NCI-H1694 (cell line): ENCODE measurements around the gene OR10G7.
"Not testable (repeated sequence)": the region's sequence is repeated elsewhere in the genome, so short reads cannot be mapped to it uniquely, and the experiment has no call there.

Experiments used
- DNase-seq: peaks from one replicate; lab custom pipeline; 2025; lab: John Stamatoyannopoulos, UW

The OR10G7 gene

GRCh38 chr11:124039557-124039956, 1.6 kb downstream of the OR10G7 start:
- DNase-seq, result no peak

GRCh38 chr11:124036666-124037065, 4.5 kb downstream of the OR10G7 start:
- no peak for DNase-seq

- no peak for DNase-seq
Measured at GRCh38 chr11:124026498-124026897, 14.6 kb downstream of the OR10G7 start, which contains the start of gene OR10G8. Gene OR10G8 (plus strand): TSS chr11:124026798. CDS start chr11:124029623, 2,825 bp downstream.

DNA sequence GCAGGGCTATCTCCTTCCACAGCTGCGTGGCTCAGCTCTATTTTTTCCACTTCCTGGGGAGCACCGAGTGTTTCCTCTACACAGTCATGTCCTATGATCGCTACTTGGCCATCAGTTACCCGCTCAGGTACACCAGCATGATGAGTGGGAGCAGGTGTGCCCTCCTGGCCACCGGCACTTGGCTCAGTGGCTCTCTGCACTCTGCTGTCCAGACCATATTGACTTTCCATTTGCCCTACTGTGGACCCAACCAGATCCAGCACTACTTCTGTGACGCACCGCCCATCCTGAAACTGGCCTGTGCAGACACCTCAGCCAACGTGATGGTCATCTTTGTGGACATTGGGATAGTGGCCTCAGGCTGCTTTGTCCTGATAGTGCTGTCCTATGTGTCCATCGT, 25.3 kb downstream of the OR10G7 start:
- DNase-seq, result not testable (repeated sequence)

DNA sequence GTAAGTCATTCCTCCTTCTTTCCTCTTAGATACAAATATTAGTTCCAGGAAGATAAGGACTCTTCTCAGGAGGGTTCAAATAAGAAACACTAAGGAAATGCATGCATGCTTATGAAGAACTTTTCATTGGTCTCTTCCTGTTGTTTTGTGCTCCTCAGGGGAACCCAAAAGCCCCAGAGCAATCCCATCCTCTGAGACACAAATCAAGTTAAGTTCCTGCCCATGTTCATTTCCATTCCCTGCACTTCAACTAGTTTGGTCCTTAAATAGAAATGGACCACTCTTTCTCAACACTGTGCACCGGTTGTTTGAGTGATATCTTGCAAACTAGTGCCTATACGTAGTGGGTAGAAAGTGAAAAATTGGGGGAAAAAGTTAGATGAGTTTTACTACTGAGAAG, 28.4 kb downstream of the OR10G7 start, which contains the start of gene OR10G4:
Gene OR10G4, plus strand, starts transcription at position 301 of the 400 bp plus-strand sequence. CDS start 2,578 bp downstream, outside the sequence.
- DNase-seq, result no peak

DNA sequence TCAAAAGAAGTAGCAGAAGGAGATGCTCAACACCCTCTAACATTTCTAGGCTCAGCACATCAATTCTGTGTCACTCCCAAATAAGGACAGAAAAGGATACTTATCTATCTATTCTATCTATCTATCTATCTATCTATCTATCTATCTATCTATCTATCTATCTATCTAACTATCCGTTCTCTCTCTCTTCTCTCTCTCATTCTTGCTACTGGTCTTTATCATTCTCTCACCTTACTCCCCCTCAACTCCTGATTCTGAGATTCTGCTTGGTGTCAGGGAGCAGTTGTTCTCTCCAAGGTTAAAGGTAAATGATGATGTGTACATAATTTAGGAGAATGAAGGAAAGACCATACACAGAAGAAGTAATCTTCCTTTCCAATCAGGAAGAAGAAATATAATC, 46.0 kb downstream of the OR10G7 start, which contains the start of gene OR10G6:
Gene OR10G6, minus strand, starts transcription at position 43 of the 400 bp plus-strand sequence. Its CDS starts 0 bp downstream, at position 43.
- DNase-seq, result no peak
